ENCODE results near the gene RNF212B.

DNA sequence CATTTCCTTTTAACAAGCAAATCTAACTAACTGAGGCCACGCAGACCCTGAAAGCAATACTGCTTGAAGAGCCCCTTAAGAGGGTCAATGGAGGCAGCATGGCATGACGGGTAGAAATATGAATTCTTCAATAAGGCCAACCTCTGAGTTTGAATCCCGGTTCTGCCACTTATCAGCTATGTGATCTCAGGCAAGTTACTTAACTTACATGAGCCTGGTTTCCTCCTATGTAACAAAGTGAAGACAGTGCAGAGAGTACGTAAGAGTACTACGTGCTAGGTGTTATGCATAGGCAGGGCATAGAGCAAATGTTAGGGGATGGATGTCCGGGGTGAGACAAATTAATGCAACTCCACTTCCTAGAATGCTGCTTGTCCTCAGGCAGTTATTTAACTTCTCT is 43.5 kb downstream of the RNF212B start:
- TF ChIP-seq, protein P1, sequence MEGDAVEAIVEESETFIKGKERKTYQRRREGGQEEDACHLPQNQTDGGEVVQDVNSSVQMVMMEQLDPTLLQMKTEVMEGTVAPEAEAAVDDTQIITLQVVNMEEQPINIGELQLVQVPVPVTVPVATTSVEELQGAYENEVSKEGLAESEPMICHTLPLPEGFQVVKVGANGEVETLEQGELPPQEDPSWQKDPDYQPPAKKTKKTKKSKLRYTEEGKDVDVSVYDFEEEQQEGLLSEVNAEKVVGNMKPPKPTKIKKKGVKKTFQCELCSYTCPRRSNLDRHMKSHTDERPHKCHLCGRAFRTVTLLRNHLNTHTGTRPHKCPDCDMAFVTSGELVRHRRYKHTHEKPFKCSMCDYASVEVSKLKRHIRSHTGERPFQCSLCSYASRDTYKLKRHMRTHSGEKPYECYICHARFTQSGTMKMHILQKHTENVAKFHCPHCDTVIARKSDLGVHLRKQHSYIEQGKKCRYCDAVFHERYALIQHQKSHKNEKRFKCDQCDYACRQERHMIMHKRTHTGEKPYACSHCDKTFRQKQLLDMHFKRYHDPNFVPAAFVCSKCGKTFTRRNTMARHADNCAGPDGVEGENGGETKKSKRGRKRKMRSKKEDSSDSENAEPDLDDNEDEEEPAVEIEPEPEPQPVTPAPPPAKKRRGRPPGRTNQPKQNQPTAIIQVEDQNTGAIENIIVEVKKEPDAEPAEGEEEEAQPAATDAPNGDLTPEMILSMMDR (IDR thresholded peaks at IDR 0.05), result no peak
- no peak for TF ChIP-seq POLR2AphosphoS5 (IDR thresholded peaks at IDR 0.05)
- TF ChIP-seq POLR2A (IDR thresholded peaks at IDR 0.05), result no peak
- no peak for TF ChIP-seq EP300 (IDR thresholded peaks at IDR 0.05)
